ENCODE measurements around the gene MYBPH. TPM values are rescaled to one million over a fixed set of nuclear protein-coding genes. Genes with fewer than 3 reads are reported as not detected.

The MYBPH gene
- total RNA-seq, 4 donors from 2014 or later = not detected

GRCh38 chr1:203166192-203166940 lies 9.3 kb downstream of the MYBPH start:
- TF ChIP-seq CTCF (IDR thresholded peaks at IDR 0.05) (peak in 2 of 6 experiments; percentile 4 to 57), POLR2A (IDR thresholded peaks at IDR 0.05) (no peak)
- H3K27me3 ChIP-seq = peaks cover 0 to 25% (median 0%) of the 10 kb centered on the region in 4 donors
- no peak overlapping the region for H3K4me3 ChIP-seq
- 42 to 79% methylated on average over 2 to 11 of the region's 14 CpGs for WGBS, 2 donors
- H3K36me3 ChIP-seq = no peaks in the 10 kb centered on the region
- intact Hi-C loops (cut with DNase I) = no loop called here
- no peak for DNase-seq
- H3K9me3 ChIP-seq = no peaks in the 10 kb centered on the region
- H3K4me1 ChIP-seq = no peaks in the 10 kb centered on the region
- no peak overlapping the region for H3K27ac ChIP-seq

GRCh38 chr1:203165800-203166161 lies 9.8 kb downstream of the MYBPH start:
- WGBS, 2 donors = 92 to 100% methylated on average over 2 to 7 of the region's 8 CpGs
- Histone ChIP-seq H3K9me3 (no peaks in the 10 kb centered on the region), H3K36me3 (no peaks in the 10 kb centered on the region), H3K4me3 (no peak overlapping the region), H3K27me3 (peaks cover 0 to 23% (median 0%) of the 10 kb centered on the region in 4 donors), H3K27ac (no peak overlapping the region), H3K4me1 (no peaks in the 10 kb centered on the region)
- DNase-seq = no peak
- TF ChIP-seq POLR2A (IDR thresholded peaks at IDR 0.05) (no peak), CTCF (IDR thresholded peaks at IDR 0.05) (no peak)
- intact Hi-C loops (cut with DNase I) = no loop called here

- TF ChIP-seq POLR2A (IDR thresholded peaks at IDR 0.05) = no peak
- TF ChIP-seq CTCF (IDR thresholded peaks at IDR 0.05) = no peak
- no peak for DNase-seq
- H3K36me3 ChIP-seq = no peaks in the 10 kb centered on the region
- peaks cover 0 to 23% (median 0%) of the 10 kb centered on the region in 4 donors for H3K27me3 ChIP-seq
- intact Hi-C loops (cut with DNase I) = no loop called here
- WGBS, 2 donors = 90 to 95% methylated on average over 9 to 17 of the region's 28 CpGs
- no peaks in the 10 kb centered on the region for H3K9me3 ChIP-seq
- H3K4me1 ChIP-seq = no peaks in the 10 kb centered on the region
- no peak overlapping the region for H3K4me3 ChIP-seq
- no peak overlapping the region for H3K27ac ChIP-seq
Observed at GRCh38 chr1:203165101-203165799, 10.4 kb downstream of the MYBPH start.

GRCh38 chr1:203163891-203164635 lies 11.6 kb downstream of the MYBPH start:
- 68 to 78% methylated on average over 5 to 7 of the region's 7 CpGs for WGBS, 2 donors
- TF ChIP-seq POLR2A (IDR thresholded peaks at IDR 0.05) (no peak), CTCF (IDR thresholded peaks at IDR 0.05) (no peak)
- no peak overlapping the region for H3K27ac ChIP-seq
- peaks cover 0 to 29% (median 0%) of the 10 kb centered on the region in 4 donors for H3K27me3 ChIP-seq
- no peak overlapping the region for H3K4me3 ChIP-seq
- H3K36me3 ChIP-seq = no peaks in the 10 kb centered on the region
- DNase-seq = no peak
- H3K4me1 ChIP-seq = no peaks in the 10 kb centered on the region
- intact Hi-C loops (cut with DNase I) = no loop called here
- no peaks in the 10 kb centered on the region for H3K9me3 ChIP-seq
